UCSD-AML1 (cell line): ENCODE measurements around the gene MAPK10.
"Not testable (repeated sequence)": the region's sequence is repeated elsewhere in the genome, so short reads cannot be mapped to it uniquely, and the experiment has no call there.

Experiments
- DNase-seq: peaks from one replicate; lab custom pipeline; 2025; ENCODE audit not compliant: unreplicated experiment; lab: John Stamatoyannopoulos, UW

The MAPK10 gene

DNA sequence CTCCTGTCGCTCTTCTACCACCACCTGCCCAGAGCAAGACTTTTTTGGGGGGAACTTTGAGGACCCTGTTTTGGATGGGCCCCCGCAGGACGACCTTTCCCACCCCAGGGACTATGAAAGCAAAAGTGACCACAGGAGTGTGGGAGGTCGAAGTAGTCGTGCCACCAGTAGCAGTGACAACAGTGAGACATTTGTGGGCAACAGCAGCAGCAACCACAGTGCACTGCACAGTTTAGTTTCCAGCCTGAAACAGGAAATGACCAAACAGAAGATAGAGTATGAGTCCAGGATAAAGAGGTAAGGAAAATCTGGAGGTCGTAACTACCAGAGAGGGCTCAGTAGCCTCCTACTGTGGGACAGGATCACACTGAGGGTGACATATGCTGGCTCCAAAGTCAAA is 364.5 kb downstream of the MAPK10 start:
- DNase-seq = peak; percentile 30

DNA sequence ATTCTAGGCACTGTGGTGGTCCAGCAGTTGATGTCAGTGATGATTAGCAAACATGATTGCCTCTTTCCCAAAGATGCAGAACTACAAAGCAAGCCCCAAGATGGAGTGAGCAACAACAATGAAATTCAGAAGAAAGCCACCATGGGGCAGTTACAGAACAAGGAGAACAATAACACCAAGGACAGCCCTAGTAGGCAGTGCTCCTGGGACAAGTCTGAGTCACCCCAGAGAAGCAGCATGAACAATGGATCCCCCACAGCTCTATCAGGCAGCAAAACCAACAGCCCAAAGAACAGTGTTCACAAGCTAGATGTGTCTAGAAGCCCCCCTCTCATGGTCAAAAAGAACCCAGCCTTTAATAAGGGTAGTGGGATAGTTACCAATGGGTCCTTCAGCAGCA is 365.3 kb downstream of the MAPK10 start:
- DNase-seq = no peak

DNA sequence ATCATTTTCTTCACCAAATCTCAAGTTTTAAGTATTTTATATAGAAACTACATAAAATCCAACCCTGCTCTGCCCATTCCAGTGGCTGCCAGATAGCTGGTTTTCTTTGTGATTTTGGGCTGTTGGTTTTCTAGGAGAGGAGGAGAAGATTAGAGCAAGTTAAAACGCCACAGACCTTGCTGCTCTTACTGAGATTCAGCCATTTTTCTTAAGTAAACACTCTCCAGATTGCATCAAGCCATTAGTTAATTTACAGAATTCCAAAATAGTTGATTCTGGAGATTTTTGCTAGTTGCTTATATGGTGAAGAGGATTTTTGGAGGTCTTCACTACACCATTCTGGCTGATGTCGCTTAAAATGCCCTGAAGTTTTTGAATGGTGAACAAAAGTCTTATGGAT is 366.2 kb downstream of the MAPK10 start:
- no peak for DNase-seq

DNA sequence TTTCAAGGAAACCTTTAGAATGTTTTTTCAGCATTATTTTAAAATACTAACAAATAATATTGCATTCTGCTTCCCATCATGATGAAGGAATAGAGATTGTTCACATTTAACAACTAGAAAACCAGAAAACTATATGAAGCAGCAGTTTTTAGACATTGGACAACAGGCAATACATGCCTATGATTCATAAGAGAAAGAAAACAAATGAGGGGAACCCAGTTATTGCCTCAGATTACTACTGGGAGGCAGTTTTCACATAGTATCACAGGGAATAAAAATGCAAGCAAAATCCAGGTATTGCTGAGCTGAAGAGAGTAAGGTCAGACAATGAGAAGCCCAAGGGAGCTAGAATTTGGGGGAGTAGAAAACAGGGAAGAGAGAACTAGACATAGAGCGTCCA is 373.6 kb downstream of the MAPK10 start:
- no peak for DNase-seq

DNA sequence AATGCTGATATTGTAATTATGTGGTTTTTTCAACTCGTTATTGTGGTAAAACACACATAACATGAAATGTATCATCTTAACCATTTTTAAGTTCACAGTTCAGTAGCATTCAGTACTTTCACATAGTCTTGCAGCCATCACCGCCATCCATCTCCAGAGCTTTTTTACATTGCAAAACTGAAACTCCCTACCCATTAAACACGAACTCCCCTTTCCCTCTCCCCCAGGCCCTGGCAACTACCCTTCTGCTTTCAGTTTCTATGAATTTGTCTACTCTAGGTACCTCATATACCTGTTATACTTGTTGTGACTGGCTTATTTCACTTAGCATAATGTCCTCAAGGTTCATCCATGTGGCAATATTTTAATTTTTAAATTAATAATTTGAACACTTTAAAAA is 380.6 kb downstream of the MAPK10 start:
- no peak for DNase-seq

DNA sequence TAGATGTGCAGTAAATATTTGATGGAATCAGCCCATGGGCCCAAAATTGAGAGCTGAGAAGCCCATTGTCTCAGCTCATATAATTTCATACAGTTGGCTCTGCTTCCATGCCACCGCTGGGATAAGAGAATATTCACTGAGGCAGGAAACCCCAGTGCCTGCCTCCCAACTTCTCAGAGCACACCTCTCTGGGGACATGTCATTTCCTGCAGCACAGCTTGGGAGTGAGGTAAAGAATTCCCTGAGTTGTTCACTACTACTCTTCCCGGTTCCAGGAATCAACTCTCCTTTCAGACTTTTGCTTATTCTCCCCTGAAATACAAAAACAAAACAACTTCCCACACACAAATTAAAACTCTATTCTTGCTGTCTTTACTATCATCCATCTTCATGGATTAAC is 389.3 kb downstream of the MAPK10 start:
- DNase-seq = no peak

DNA sequence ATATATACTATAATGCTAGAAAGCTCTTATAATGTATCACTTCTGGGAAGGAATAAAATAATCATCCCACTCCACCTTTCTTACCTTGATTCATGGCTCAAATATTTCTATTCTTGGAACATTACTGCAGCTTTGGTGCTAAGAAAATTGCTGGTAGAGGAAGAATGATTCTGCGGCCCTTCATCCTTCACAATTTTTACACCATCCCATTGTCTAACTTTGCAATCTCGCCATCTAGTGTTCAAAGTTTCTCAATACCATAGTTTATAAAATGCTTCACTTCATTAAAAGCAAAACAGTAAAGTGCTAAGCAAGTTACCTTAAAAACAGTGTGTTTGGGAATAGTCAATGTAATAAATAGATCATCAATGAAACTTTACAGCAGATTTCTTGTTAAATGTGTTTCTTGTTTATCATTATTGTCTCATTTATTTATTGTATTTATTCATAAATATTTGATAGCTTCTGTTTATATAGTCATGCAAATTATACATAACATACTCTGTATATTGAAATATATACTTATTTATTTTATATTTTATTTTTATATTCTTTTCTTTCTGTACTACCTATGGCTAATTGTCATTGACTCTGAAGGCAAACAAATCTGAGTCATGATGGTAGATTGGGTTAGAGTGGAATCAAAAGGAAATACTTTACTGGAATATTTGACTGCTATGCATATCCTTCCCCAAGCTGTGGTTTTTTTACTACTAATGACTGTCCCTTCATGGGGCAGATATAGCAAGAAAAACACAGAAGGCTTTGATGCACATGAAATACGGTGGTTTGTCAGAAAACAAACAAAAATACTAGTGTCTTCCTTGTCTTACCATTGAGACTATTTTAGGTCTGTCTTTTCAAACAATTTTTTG is 390.7 kb downstream of the MAPK10 start:
- DNase-seq = no peak

DNA sequence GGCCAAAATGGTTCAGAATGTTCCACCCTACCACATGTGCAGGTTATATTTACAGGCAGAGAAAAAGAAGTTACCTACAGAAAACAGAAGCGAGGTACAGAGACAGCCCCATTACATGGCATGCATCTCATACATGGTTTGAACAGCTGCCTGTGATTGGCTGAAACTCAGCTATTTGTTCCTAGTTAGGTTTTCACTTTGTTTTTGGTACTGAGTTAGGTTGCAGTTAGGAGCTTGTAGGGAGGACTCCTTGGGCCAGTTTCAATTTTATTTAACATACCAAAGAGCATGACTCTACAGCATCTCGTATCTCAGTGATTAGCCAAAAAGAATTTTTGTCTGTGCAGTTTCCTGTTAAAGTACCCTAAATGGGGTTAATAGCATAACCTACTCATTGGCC is 392.0 kb downstream of the MAPK10 start:
- DNase-seq = no peak

DNA sequence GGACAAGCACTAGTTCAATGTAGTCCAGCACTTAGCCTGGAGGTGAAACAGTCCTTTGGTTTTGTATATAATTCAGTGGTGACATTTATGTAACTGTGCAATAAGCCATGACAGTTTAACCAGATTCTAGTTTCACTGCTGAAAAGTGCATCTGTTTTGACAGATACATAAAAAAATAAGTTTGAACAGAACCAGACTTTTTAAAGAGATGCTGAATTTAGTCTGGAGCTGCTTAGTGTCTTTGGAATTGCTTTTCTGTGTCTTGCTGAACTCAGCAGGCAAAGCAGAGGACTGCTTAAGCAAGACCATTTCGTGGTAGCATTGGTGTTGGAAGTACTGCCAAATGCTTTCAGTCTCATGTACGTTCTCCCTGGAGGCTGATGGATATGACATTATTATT is 393.5 kb downstream of the MAPK10 start:
- DNase-seq = no peak

DNA sequence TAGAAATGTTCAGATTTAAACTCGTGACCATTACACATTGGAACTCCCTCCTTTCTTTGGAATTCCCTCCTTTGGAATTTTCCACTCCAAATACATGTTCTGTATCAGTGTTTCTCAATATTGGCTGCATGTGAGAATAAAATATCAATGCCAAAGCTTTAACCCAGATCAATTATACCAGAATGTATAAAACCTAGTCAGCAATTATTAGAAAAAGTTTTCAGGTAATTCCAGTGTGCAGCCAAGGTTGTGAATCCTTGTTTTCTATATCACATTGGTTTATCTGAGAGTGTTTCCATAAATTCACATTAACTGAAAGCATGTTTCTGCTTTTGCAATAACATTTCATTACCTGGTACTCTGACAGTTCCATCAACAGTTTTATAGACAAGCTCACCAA is 394.3 kb downstream of the MAPK10 start:
- DNase-seq = no peak

DNA sequence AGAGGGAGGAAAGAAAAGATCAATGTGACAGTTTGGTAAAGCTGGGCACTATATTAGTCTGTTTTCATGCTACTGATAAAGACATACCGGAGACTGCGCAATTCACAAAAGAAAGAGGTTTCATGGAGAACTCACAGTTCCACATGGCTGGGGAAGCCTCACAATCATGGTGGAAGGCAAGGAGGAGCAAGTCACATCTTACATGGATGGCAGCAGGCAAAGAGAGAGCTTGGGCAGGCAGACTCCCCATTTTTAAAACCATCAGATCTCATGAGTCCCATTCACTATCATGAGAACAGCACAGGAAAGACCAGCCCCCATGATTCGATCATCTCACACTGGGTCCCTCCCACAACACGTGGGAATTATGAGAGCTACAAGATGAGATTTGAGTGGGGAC is 394.8 kb downstream of the MAPK10 start:
- not testable (repeated sequence) for DNase-seq

DNA sequence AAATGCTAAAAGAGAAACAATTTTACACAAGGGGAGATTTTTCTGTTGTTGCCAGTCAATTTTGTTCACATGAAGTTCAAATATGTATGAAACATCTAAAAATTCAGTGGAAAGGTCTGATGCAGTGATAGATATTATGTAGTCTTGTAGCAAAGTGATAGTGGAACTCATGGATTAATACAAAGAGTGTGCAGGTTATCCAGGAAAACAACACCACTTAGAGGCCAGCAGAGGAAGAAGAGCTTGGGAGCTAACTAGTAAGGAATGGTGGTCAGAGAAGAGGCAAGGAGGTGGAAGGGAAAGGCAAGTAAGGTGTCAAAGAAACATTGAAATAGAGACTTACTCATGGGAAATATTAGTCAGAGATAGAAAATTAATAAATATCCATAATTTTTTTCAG is 395.6 kb downstream of the MAPK10 start:
- no peak for DNase-seq

DNA sequence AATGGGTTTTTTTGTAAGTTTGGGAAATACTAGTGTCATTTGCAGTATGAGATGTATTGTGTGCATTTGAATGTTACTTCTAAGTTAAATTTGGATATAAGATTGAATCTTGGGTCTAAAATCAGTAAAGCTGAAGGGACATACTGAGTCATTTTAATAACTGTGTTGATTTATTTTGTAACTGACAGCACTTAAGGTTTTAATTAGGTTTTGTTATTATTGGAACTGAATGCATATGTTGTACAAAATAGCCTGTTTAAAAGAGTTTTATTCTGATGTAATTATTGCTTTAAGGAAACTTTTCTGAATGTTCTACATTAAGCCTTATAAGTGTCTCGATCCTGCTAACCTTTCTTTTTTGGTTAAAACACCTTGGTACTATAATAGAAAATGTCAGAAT is 396.6 kb downstream of the MAPK10 start:
- no peak for DNase-seq

DNA sequence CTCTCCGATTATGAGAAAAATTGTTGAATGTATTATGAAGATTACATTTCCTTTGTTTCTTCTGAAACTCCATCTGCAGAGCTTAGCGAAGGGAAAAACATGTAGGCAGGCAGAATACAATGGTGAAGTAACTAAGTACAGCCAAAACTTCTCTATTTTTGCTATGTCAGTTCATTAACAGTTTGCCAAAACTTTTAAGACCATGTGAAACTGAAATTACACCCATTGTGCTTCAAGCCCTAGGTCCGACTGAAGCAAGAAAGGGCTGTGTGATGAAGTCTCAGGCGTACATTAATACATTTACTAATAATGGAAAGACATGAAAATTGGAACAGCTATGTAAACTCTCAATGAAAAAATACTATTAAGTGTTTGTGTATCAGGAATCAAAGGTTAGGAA is 398.0 kb downstream of the MAPK10 start:
- DNase-seq = no peak

DNA sequence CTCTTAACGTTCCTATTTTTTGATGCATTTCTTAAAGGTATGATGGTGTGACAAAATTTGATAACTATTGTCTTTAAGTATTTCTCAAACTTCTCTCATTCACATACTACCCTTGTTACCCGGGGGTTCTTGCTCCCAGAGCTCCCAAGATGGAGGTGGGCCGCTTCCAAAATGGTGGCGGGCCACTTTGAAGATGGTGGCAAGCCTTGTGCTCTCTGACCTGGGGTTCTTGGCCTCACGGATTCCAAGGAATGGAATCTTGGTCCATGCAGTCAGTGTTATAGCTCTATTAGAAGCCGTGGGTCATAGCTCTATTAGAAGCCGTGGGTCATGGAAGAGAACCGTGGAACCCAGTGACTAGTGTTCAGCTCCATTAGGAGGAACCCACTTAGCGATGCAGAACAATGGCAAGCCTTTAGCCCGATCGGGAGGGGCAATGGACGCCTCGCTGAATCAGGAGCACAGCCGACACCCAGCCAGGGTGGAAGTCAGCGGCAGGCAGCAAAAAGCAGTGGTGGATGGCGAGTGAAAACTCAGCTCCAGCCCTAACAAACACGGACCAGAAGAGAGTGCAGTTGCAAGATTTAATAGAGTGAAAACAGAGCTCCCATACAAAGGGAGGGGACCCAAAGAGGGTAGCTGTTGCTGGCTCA is 403.4 kb downstream of the MAPK10 start:
- no peak for DNase-seq

DNA sequence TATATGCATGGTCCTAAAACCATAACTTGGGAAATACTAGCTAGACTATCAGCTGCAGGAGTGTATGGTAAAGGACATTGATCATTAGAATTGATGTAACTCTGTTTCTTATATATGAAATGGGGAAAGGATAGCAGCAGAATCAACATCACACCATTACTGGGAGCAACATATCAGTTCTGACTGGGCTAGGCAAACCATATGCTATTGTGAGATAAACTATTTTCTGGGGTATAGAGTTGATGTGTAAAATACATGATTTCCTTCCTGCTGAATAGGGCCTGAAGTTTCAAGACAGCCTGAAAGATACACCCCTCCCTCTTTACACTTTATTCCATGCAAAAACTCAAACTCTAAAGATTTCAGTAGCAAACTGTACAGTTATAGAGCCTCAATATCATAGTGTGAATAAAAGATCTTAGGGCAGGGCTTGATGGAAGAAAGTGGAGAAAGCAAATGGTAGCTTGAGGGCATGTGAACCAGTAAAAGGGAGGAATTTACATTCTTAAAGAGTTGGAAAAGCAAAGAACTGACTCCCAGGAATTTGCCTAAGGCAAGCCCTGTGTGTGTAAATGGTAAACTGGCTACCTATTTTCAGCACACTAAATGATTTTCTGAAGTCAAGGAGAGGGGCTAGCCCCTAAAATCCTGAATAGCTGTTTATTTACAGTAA is 404.1 kb downstream of the MAPK10 start:
- no peak for DNase-seq

DNA sequence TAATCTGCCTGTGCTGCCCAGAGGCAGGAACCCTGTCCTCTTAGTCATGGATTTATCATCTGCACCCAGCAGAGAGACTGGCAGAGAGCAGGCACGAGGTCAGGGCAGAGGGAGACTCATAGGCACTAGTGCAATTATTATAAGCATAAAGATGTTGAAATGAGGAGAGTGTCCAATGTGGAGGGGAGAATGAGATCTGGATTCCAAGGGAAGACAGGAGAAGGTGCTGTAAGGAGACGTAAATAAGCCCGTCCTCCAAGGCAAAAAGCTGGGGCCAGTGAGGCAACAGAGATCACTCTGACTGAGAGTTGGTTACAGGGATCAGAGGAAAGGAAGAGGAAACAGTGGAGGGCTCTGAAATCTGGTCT is 406.2 kb downstream of the MAPK10 start:
- no peak for DNase-seq

DNA sequence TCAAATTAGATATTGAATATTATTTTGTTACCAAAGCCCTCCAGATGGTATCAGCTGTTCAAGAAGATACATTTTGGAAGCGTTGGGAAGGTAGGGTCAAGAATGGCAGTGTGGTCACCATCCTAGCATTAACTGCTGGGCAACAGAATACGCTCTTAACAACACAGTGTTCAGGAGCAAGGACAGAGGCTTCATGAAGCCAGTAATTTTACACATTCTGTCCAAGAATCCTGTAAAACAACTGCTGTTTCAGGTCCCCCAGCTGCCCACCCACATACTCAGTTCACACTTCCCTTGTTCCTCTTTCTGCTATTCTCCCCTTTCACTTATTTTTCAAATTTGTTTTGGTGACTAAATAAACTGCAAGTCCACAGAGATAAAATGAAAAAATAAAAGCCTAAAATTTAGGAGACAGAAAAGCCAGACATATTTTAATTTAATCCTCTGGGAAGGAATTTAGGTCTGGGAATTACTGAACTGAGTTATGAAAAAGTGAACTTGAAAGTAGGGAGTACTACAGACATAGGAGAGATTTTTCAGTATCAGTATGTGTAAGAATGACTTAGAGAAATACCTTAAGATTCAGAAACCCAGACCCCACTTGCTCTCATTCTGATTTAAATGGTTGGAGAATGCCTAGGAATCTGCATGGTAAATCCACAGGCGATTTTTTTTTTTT is 406.7 kb downstream of the MAPK10 start:
- DNase-seq = no peak

DNA sequence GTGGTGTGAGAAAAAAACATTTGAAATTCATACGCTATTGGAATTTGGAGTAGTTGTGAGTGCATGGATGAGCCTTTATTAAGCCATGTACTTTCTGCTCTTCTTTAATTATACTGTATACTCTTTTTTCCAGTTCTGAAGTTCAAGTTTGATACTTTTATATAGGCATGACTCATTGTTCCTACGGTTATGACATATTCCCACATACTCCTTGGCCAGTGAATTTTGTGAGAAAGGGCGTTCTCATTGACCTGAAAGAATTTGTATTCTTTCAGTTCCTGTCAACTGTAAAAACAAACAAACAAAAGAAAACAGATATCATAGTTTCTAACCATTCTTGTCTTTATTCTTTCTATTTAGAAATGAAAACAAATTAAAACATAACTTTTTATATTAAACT is 407.3 kb downstream of the MAPK10 start:
- DNase-seq = no peak

DNA sequence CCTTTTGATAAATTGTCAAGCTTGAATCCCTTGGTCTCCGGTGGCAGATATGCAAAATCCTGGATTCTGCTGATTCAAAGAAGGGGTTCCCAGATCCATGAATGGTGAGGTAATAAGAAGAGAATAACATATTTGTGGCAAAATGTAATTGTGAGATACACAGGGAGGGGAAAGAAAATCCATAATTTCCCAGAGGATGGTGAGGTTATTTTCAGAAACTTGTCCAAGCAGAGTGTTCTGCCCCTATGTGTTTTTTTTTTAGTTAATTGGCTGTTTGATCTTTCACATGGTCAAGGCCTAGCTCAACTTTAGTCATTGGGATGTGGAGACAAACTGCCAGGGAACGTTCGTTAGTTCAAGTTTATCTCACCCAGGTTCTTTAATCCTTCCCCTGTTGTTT is 408.8 kb downstream of the MAPK10 start:
- no peak for DNase-seq

DNA sequence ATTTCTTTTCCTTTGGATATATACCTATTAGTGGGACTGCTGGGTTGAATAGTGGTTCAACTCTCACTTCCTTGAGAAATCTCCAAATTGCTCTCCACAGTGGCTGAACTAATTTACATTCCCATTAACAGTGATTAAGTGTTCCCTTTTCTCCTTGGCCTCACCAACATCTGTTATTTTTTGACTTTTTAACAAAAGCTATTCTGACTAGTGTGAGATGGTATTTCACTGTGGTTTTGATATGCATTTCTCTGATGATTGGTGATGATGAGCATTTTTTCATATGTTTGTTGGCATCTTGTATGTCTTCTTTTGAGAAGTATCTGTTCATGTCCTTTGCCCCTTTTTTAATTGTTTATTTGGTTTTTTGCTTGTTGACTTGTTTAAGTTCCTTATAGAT is 413.0 kb downstream of the MAPK10 start:
- no peak for DNase-seq

DNA sequence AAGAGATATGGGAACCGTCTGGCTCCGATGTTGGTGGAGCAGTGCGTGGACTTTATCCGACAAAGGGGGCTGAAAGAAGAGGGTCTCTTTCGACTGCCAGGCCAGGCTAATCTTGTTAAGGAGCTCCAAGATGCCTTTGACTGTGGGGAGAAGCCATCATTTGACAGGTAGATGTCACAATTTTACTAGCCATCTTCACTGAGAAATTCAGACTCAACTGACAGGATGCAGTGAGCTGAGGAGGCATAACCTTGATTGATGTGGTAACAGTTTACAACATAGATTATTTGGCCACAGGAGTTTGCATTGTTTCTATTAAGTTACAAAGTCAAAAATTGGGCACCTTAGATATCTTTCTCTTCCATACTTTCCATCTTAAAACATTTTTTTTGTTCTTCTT is 417.7 kb downstream of the MAPK10 start:
- DNase-seq = no peak
